Hematopoietic multipotent progenitor cell (in vitro differentiated cells): ENCODE measurements around the gene JPH3. TPM values are rescaled to one million over a fixed set of nuclear protein-coding genes. Genes with fewer than 3 reads are reported as not detected.
A peak's percentile ranks its signal among the peaks of the same experiment; 100 is the strongest.

ENCODE experiments used
- DNase-seq, 3 donors: peaks; one replicate each; pipeline ENCODE4 v3.0.0-alpha.2; 2011 to 2015; ENCODE audit warnings: low read depth in 2 of 3, low spot score in 2 of 3
- total RNA-seq: library from RNA; depleted of rRNA; stranded (reverse); fragments of >200 nt; gene quantifications from one replicate; pipeline ENCODE4 v1.2.3, GENCODE V29; 2012

Gene JPH3
- total RNA-seq, 1 donor, result not detected

DNA sequence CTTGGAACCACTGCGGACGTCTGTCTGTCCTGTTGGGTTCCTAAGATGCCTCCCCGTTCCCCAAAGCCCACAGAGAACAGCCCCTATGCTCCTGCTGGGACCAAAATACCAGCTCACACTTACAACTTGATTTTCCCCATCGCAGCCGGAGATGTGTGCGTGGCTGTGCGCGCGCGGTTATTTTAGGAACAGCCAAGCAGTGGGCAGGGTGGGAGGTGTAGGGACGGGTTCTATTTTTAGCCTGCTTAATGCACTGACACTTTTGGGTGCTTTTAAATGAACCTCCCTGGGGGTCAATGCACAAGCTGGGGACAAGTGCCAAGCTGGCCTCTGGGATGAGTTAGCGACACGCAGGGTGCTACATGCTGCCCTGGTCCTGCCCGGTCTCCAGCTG lies 89.4 kb downstream of the JPH3 start:
- no peak for DNase-seq

DNA sequence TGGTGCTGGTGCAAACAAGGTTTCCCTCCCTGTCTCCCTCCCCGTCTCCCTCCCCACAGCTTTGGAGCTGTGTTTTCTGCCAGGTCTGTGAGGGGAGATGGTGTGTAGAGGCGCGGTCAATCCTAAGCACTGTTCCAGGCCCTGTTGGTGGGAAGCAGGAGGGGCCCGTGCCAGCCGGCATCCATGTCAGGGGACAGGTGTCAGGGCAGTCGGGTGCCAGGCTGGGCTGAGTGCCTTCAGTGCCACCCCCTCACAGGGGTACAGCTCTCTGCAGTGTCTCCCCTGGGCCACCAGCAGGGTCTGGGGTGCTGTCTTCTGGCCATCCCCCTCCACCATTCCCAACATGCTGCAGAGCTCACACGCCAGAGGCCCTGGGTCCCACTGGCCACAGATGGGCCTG lies 89.9 kb downstream of the JPH3 start:
- DNase-seq, result no peak

DNA sequence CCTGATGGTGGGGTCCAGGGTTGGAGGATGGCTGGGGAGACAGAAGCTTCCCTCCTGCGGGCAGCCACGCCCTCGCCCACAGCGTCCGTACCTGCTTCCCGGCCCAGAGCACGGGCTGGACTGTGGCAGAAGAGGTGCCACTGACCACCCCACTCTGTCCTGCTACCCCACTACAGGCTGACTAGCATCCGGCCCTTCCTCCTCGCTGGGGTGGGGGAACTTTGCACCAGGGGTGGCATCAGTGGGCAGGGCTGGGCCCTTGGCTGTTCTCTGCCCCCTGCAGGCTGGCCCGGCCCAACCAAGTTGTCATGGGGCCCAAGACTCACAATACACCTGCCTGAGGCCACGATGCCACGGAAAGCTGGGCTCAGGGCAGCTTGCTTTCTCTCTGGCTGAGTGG lies 90.4 kb downstream of the JPH3 start:
- DNase-seq, result no peak

DNA sequence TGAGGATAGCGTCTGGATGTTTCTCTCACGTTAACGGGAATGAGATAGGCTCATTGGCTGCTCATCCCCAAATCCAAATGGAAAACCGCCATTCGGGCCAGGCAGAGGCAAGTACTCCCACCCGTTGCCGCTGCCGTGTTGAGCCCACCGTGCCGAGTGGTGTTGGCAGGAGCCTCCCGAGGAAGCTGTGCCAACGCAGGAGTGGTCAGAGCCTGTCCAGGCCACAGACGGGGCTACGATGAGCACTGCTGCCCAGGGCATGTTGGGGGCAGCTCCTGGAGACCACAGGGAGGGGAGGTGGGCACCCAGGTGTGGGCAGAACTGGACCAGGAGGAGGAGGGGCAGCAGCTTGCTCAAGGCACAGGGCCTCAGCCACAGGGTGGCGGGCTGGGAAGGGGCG lies 91.5 kb downstream of the JPH3 start:
- DNase-seq, result no peak

DNA sequence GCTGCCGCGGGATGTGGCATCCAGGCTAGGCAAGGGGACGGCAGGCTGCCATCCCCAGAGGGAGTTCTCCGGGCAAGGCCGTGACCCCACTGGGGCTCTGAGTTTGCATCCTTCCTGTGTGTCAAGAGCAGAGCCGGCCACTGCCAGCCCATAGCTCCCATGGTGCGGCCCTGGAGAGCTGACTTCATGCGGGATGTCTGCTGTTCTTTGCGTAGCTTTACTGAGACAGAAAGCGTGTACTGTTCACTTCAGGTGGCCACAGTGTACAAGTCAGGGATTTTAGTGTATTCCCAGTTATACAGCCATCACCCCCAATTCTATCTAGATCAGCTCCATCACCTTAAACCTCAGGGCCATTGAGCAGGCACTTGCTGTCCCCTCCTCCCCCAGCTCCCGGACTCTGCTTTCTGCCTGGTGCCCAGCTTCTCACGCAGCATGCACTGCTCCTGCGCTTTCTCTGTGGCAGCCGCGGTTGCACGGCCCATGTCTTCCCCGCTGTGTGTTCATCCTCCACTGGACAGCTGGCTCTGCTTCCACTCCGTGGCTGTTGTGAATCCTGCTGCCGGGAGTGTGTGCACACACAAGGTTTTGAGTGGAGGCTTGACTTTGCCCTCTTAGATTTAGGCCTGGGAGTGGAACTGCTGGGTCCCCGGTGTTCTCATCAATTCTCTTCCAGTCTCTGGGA lies 92.3 kb downstream of the JPH3 start:
- no peak for DNase-seq

DNA sequence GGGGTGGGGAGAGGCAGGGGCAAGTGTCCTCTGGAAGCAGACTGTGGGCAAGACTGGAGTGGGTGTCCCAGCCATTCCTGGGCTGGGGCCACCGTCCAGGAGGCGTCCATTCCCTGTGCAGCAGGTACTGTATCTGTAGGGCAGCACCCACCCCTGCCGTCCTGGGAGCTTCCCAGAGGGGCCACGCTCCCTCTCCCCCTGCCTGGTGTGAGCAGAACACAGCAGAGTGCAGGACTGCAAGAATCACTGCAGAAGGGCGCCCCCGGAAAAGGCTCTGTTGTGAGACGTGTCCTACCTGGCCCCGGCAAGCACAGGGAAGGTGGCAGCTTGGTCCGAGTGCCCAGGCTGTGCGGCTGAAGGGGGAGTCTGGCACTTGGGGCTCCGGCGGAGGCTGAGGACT lies 93.2 kb downstream of the JPH3 start:
- no peak for DNase-seq

DNA sequence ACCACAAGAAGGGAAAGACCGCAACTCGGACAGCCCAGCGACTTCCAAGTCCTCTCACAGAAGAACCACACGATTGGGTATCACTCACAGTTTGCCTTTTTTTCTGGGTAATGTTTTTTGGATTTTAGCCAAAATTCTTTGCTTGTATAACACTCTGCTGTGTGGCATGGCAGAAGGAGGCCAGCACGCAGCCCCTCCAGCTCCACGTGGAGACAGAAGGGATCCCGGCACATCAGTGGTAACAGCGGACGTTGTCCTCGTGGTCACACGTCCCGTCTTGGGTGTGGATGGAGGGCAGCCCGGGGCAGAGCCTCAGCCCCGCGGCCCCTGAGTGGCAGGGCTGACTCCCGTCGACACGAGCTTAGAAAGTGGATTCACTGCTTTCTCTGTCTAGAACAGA lies 94.4 kb downstream of the JPH3 start:
- no peak for DNase-seq

DNA sequence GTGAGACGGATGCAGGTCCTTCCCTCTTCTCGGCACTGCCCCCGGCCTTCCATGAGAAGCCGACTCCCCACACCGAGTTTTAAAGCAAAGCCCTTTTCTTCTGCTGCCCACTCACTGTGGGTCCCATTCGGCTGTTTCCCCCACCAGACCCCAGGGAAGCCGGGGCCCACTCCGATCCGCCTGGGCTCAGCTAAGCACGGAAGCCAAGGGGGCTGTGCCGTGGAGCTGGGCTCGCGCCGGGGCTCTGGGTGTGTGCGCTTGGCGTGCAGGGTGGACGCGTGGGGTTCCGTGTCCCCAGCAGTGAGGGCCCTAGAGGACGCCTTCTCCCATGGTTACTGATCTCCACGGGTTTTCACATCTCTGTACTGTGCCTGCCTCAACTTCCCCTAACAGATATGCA lies 94.9 kb downstream of the JPH3 start:
- no peak for DNase-seq

DNA sequence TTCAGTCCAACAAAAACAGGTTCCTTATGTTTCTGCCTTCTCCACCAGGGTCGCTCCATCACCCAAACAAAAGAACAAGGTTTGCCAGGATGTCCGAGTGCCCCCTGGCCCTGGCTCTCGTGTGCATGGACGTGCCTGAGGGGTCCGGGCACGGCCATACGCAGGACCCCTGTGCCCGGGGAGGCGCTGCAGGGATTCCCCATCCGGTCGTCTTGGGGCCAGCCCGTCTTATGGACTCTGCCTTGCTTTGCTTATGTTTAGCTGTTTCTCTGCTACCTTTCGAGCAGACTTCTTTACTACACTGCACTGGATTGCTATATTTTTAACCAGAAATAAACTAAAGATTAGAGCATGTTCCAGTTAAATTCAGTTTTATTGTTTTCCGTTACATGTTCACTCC lies 95.5 kb downstream of the JPH3 start:
- DNase-seq, result no peak

DNA sequence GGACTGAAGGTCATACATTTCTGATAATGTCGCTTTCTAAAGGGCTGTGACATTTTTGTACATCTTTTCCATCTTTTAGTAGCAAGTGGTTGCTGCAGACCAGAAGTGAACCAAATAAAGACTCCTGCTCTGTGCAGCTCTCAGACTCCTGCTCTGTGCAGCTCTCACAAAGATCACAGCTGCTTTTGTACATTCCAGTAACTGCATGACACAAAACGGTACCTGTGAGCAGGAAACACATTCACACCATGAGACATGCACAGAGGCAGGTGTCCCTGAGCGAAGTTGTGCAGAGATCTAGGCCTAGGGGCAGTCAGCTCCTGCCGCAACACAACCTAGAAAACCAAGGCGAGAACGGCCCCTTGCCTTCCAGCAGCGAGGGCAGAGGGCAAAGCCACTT lies 95.9 kb downstream of the JPH3 start:
- no peak for DNase-seq

DNA sequence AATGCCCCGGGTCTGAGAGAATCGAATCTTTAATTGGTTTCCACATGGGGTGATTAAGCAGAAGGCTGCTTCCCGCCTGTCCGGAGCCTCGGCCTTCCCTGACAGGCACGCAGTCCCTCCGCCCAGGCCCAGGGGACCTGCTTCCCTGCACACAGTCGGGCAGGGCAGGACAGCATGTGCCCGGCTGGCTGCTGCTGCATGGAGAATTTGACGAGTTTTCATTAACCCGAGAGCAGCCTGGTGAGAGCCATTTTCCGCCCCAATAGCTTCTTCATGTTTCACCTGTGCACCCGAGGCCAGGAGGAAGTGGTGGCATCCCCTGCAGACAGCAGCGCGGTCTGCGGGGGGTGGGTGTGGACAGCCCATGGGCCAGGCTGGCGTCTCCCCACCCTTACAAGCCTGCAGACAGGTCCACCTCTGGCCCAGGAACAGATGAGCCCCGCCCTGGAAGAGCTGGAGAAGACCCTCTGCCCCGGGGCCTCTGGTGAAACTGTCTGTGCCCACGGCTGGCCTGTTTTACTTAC lies 96.4 kb downstream of the JPH3 start:
- no peak for DNase-seq

DNA sequence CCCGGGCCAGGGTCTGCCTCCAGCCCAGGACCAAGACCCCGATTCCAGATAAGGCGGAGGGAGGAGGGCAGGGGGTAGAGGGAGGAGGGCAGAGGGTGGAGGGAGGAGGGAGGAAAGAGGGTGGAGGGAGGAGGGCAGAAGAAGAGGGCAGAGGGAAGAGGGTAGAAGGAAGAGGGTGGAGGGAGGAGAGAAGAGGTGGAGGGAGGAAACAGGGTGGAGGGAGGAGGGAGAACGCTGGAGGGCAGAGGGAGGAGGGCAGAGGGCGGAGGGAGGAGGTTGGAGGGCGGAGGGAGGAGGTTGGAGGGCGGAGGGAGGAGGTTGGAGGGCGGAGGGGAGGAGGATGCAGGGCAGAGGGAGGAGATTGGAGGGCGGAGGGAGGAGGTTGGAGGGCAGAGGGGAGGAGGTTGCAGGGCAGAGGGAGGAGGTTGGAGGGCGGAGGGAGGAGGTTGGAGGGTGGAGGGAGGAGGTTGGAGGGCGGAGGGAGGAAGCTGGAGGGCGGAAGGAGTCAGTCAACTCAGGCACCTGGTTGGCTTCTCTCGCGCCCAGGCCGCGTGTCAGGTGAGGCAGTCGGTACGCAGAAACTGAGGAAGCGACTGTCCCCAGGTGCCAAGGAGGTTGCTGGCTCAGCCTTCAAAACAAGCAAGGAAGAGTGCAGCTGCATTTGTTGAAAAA lies 98.2 kb downstream of the JPH3 start:
- no peak for DNase-seq

DNA sequence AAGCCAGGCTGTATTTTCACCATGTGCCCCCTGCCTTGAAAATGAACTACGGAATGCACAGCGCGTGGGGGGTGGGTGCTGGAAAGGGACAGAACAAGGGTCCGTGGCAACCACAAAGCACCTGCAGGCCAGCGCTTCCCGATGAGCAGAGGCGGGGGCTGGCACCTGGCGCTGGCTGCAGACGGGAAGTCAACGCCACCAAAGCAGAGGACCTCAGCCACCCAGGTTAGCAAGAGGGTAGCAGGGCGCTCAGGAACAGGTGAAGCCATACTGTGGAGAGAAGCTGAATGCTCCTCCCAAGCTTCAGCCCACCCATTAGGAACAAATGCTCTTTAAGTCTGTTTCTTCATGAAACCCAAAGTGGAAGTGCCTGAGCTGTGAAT lies 98.8 kb downstream of the JPH3 start:
- no peak for DNase-seq

DNA sequence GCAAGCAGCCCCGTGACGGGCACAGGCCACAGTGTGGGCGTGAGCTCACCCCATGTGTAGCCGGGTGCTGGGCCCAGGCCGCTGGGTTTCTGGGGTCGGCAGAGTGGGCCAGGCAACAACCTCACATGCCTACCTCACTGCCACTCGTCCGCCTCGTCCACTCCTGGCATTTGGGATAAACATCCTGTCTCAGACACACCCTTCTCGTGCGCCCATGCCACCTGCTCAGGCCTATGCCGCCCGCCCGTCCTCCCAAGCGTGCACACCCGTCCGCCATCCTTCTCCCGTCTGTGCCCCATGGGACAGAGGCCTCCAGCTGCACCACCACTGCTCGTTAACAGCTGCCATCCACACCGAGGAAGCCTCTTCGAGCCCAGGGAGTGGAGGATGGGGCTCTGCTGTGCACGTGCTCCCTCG lies 99.2 kb downstream of the JPH3 start:
- peak in 1 of 3 donors; percentile 17 for DNase-seq

DNA sequence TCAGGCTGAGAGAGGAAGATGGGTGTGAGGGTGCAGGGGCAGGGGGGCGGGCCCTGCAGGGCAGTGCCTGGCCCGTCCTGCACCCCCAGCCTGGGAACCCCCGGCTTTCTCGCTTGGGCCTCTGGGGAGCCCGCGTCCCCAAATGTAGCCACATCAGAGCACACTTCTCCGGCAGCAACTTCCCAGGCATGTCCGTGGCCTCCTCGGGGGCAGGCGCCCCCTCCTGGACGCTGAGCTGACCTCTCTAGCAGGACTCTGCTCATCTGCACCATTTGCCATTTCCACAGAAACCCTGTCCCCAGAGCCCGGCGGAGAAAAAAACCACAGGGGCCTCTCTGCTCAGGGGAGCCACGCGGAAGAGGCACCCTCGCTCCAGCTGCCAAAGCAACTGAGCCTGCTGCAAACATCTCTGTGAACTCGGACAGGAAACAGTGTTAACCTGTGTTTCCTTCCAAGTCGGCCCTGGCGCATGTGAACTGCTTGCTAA lies 100.1 kb downstream of the JPH3 start:
- DNase-seq, result peak in 2 of 3 donors; percentile 59 to 81

DNA sequence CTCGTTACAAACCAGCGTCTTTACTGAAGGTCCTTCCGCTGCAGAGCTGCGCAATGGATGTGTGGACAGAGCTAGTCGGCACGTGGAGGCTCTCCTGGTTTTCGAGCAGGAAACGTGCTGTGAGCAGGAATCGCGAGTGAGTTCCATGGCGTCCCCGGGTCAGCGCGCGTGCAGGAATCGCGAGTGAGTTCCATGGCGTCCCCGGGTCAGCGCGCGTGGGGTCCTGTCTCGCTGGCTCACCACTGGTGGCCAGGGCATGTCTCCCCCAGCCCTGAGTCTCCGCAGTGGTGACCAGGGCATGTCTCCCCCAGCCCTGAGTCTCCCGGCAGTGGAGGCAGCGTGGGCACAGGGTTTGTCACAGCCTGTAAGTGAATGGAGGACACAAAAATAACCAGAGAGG lies 100.8 kb downstream of the JPH3 start:
- no peak for DNase-seq

DNA sequence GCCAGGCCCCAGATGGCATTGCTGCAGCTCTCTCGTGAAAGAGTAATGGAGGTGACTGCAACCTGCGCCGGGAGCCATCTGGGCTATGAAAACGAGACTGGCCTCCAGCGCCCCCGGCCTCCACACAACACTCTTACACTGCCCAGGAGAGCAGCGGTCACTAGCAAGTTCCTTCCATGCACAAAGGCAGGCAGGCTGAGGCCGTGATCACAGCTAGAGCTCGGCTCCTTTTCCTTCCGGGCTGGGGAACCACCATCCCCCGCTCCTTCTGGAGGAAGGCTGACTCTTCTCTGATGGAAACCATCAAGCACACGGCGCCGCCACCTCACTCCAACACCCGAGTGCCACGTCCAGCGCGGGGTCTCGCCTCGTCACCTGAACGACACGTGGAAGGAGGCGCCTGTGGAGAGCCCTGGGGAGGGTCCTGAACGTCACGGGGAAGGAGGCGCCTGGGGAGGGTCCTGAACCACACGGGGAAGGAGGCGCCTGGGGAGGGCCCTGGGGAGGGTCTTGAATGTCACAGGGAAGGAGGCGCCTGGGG lies 101.6 kb downstream of the JPH3 start:
- no peak for DNase-seq

DNA sequence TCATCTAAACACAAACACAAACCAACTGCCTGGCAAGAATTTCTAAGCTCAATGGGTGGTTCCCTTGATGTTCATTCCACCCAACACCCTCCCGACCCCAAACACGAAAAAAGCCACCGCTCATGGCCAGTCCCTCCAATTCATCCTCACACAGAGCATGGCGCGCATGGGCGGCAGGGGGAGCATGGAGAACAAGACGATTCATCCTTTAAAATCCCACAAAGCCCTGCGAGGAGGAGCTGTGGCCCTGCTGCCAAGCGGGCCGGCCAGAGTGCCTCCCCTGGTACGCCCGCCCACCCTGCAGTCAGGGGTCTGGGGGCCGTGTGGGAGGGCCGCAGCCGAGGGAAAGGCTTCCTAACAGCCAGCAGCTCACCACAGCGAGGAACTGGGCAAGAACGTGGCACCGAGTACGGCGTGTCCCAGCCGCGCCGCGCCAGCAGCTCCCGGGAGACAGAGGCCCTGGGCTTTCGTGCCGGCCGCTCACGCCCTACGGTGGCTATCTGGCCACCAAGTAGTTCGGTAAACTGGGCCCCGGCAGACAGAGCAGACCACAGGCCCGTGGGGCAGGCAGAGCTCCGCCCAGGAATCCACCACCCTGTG lies 102.5 kb downstream of the JPH3 start:
- DNase-seq, result no peak

DNA sequence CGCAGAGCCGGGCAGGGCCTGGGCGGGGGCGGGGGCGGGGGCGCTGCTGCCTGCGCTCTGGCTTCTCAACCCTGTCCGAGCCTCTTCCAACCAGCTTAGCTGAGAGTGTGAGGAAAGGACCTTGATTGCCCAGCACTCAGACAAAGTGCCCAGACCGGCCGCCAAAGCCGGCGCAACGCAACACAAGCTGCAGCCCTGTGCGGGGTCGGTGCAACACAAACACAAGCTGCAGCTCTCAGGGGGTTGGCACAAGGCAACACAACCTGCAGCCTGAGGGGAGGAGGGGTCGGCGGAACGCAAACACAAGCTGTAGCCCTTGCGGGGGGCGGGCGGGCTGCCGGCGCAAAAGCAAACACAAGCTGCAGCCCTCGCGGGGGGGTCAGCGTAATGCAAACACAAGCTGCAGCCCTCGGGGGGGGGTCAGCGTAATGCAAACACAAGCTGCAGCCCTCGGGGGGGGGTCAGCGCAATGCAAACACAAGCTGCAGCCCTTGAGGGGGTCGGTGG lies 103.5 kb downstream of the JPH3 start:
- DNase-seq, result no peak

DNA sequence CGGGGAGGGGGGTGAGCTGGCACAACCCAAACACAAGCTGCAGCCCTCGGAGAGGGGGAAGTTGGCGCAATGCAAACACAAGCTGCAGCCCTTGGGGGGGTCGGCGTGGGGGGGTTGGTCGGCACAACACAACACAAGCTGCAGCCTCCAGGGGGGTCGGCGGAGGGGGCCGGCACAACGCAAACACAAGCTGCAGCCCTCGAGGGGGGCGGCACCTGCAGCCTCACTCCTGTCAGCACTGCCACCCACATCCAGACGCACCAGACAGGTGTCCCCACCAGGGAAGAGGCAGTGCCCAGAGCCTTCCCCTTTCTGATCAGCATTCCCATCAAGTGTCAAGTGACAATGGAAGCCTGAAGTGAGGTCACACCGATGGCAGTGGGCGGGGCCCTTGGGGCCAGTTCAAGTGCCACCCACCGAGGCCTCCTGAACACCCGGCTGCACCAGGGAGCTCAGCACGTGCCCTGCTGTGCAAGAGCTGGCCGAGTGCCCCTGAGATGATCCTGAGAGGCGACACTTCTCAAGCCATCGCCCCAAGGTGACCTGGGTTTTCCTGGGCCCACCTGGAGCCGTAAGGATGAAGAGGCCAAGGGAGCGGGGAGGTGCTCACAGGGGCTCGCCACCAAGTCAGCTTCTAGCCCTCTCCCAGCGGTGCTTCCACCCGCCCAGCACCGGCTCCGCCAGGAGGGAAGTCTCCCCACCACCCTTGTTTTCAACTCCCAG lies 104.1 kb downstream of the JPH3 start:
- no peak for DNase-seq

DNA sequence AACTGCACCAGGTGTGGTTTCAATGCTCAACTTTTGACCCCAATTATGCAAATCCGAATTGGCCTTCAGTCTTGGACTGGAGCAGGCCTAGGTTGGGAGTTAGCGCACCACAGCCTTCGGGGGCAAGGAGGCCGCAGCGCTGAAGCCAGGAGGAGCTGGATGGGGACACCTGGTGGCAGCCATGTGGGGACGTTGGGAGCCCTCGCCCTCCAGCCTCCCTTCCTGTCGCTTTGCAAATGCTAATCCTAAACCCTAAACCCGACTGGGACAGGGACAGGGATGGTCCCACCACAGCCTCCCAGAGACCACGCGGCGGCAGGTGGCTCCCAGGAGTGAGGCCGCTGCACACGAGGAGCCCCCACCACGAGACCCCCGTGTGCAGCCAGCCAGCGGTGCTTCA lies 104.8 kb downstream of the JPH3 start:
- DNase-seq, result no peak
